ENCODE data around the gene HCK. TPM values are rescaled to one million over a fixed set of nuclear protein-coding genes. Genes with fewer than 3 reads are reported as not detected.

Gene HCK
- total RNA-seq, 2 donors from 2014 or later = 29.0 to 38.1 TPM

- Histone ChIP-seq H3K27ac (no peak overlapping the region), H3K27me3 (replicated peaks; ENCODE audit: insufficient read depth) (no peaks in the 10 kb centered on the region), H3K36me3 (no peaks in the 10 kb centered on the region), H3K4me3 (no peak overlapping the region), H3K4me1 (ENCODE audit: control insufficient read depth in 1 of 2, low read depth in 2 of 2) (no peaks in the 10 kb centered on the region), H3K9me3 (no peaks in the 10 kb centered on the region)
- DNase-seq (ENCODE audit: low spot score) (no peak), ATAC-seq (ENCODE audit: insufficient number of reproducible peaks, low FRiP score, low read depth) (no peak)
- no peak for TF ChIP-seq CTCF (IDR thresholded peaks at IDR 0.05)
These were observed 12.6 kb downstream of the HCK start for GRCh38 chr20:32064667-32065066.

GRCh38 chr20:32067234-32067821, 15.3 kb downstream of the HCK start:
- no peak for DNase-seq (ENCODE audit: low spot score)
- TF ChIP-seq CTCF (IDR thresholded peaks at IDR 0.05) = no peak
- Histone ChIP-seq H3K36me3 (no peaks in the 10 kb centered on the region), H3K4me1 (ENCODE audit: control insufficient read depth in 1 of 2, low read depth in 2 of 2) (no peaks in the 10 kb centered on the region), H3K27me3 (replicated peaks; ENCODE audit: insufficient read depth) (no peaks in the 10 kb centered on the region), H3K27ac (no peak overlapping the region), H3K4me3 (no peak overlapping the region), H3K9me3 (no peaks in the 10 kb centered on the region)
- ATAC-seq (ENCODE audit: insufficient number of reproducible peaks, low FRiP score, low read depth) = no peak

- Histone ChIP-seq H3K27ac (no peak overlapping the region), H3K36me3 (no peaks in the 10 kb centered on the region), H3K4me3 (no peak overlapping the region), H3K4me1 (ENCODE audit: control insufficient read depth in 1 of 2, low read depth in 2 of 2) (no peaks in the 10 kb centered on the region), H3K9me3 (no peaks in the 10 kb centered on the region), H3K27me3 (replicated peaks; ENCODE audit: insufficient read depth) (no peaks in the 10 kb centered on the region)
- no peak for TF ChIP-seq CTCF (IDR thresholded peaks at IDR 0.05)
- DNase-seq (ENCODE audit: low spot score) = no peak
- ATAC-seq (ENCODE audit: insufficient number of reproducible peaks, low FRiP score, low read depth) = no peak
These were observed 16.1 kb downstream of the HCK start for GRCh38 chr20:32068174-32068573.

- no peak overlapping the region for H3K4me3 ChIP-seq
- TF ChIP-seq CTCF (IDR thresholded peaks at IDR 0.05) = no peak
- no peaks in the 10 kb centered on the region for H3K4me1 ChIP-seq (ENCODE audit: control insufficient read depth in 1 of 2, low read depth in 2 of 2)
- H3K27ac ChIP-seq = no peak overlapping the region
- H3K36me3 ChIP-seq = no peaks in the 10 kb centered on the region
- H3K27me3 ChIP-seq (replicated peaks; ENCODE audit: insufficient read depth) = no peaks in the 10 kb centered on the region
- H3K9me3 ChIP-seq = no peaks in the 10 kb centered on the region
- no peak for ATAC-seq (ENCODE audit: insufficient number of reproducible peaks, low FRiP score, low read depth)
- no peak for DNase-seq (ENCODE audit: low spot score)
These were observed 17.7 kb downstream of the HCK start for GRCh38 chr20:32069711-32070110.

- TF ChIP-seq CTCF (IDR thresholded peaks at IDR 0.05) = no peak
- H3K27ac ChIP-seq = no peak overlapping the region
- no peak overlapping the region for H3K4me3 ChIP-seq
- no peaks in the 10 kb centered on the region for H3K9me3 ChIP-seq
- H3K27me3 ChIP-seq (replicated peaks; ENCODE audit: insufficient read depth) = no peaks in the 10 kb centered on the region
- H3K4me1 ChIP-seq (ENCODE audit: control insufficient read depth in 1 of 2, low read depth in 2 of 2) = no peaks in the 10 kb centered on the region
- ATAC-seq (ENCODE audit: insufficient number of reproducible peaks, low FRiP score, low read depth) = no peak
- no peaks in the 10 kb centered on the region for H3K36me3 ChIP-seq
- no peak for DNase-seq (ENCODE audit: low spot score)
These were observed 18.2 kb downstream of the HCK start for GRCh38 chr20:32070282-32070681.
